NK-92 treated with Interleukin-12 subunit alpha and Interleukin-12 subunit beta, amount 100 ng/mL, for 24 hours (cell line): ENCODE measurements around the gene WDR86.

Experiments used
- DNase-seq: peaks from one replicate; lab custom pipeline; 2025; lab: John Stamatoyannopoulos, UW

Gene WDR86

DNA sequence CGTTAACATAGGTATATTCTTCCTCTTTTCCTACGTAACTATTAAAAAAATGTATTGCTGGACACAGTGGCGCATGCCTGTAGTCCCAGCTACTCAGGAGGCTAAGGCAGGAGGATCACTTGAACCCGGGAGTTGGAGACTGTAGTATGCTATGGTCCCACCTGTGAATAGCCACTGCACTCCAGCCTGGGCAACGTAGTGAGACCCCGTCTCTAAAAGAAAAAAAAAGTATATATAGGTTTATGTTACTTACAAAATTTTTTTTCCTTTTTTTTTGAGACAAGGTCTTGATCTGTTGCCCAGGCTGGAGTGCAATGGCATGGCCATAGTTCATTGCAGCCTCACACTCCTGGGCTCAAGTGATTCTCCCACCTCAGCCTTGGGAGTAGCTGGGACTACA is 62.6 kb downstream of the WDR86 start:
- DNase-seq: no peak

DNA sequence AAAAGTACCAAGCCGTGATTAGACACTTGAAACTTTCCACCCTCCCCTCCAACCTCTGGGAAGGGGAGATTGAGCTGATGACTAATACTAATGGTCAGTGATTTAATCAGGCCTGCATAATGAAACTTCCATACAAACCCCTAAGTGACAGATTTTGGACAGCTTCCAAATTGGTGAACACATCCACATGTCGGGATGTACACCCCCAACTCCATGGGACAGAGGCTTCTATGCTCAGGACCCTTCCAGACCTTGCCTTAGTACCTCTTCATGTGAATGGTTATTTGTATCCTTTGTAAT is 63.4 kb downstream of the WDR86 start:
- DNase-seq: no peak

DNA sequence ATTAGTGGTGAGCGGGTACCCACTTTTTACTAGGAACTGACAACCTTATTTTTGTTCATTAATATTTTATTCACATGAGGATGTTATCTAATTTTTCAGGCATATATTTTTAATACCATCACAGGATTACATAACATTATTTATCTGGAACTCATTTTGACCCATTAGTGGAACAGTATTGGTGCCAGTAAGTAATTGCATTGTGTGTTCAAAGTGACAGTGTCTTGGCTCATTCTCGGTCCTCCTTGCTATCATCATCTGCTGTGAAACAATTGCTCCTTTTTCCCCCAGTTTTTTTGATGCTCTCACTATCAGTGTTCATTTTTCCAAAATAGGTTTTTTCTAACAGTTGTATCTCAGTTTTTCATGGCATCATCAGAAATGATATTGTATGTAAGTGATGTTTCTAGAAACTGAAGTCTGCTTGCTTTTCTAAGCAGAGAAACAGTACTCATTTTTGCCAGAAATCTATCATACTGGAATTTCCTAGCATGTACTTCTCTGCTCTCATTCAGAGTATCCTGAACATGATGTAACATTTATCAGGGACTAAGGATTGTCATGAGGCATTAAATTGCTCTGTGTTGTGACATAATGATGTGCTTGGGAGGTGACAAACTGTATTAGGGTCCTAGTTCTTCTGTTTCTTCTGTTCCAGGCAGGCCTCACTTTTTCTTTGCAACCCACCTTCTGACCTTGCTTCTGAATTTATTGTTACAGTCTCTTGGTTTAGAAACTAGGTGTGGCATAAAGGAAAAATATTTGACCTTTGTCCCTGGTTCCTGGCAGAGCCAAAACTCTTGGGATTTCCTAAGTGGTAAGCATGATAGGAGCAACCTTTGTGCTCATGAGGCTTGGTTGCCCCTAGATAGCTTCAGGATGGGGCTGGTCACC is 64.0 kb downstream of the WDR86 start:
- DNase-seq: no peak

DNA sequence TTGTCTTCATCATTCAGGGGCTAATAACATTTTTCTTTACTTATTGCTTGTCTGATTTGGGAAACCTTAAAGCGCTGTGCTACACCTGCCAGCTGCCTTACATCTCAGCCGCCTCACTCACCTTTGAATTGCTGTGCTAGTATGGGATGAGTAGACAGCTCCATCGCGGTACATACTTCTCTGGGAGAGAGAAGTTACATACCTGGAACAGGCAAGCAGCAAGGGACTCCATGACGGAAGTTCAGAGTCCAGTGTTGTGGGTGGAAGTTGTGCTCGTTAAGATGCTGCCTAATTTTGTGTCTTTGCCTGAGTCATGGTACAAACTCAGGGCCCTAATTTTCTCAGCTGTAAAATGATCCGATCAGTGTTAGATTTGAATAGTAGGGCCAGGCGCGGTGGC is 66.3 kb downstream of the WDR86 start:
- DNase-seq: no peak

DNA sequence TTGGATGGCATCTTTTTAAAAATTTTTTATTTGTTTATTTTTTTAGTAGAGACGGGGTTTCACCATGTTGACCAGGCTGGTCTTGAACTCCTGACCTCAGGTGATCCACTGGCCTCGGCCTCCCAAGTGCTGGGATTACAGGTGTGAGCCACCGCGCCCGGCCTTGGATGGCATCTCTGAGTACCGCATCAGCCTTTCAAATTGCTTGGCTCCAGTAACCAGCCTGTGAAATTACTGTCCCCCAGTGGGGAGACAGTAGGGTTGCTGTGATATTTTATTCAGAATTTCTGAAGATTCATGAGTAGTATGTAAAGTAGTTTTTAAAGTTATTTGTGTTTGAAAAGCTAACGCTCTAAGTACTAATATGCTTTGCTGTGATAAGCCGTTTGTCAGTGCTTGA is 67.0 kb downstream of the WDR86 start:
- no peak for DNase-seq

DNA sequence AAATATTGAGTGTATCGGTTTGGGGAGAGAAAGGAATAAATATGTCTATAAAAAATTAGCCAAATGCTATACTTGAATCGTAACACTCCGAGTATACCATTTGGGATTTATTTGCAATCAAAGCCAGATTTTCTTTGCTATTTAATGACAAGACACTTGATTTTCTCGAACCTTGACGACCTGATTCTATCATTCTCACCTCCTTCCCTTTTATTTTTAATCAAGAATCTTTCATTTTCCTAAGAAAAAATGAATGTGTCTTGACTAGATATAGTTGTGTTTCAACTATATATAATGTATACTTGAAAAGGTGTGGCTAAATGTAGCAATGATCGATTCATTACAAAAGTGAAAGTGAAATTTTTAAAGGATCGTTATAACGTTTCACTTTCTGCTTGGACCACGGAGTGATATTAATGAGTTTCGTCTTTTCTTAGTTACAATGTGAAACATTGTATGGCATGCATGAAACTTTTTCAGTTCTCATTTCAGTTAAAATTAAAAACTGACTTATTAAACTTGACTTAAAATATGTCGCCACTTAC is 67.7 kb downstream of the WDR86 start:
- no peak for DNase-seq

DNA sequence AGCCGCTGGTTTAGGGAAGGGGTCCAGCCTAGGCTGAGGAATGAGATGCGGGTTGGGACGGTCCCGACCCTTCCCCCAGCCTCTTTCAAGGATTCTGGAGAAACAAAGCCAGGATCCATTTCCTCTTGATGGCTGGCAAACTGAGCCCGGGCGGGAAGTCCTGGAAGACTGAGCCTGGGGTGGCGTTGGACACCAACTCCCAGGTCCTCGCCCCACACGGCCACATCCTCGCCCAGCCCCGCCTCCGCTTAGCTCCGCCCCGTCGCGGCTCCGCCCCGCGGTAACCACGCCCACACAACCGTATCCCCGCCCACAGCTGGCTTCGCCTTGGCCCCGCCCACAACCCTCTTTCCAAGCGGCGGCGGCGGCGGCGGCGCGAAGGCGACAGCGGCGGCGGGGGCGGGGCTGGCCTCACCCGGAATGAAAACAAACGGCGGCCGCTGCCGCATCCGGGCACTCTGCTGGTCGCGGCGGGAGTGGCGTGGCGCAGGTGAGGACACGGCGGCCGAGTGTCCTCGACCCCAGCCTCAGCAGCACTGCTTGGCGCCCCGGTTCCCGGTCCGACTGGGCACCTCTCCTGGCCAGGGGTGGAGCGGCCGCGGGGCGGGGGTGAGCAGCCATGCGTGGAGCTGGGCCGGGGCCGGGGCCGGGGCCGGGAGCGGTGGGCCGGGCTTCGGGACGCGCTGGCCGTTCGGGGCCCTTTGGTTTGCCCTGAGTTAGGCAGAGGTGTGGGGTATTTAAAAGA is 68.3 kb downstream of the WDR86 start, which contains the start of gene NUB1:
TSS of gene NUB1 (plus strand) at position 456 of the 745 bp plus-strand sequence. CDS start 3,538 bp downstream, outside the sequence.
- DNase-seq: peak; percentile 78

DNA sequence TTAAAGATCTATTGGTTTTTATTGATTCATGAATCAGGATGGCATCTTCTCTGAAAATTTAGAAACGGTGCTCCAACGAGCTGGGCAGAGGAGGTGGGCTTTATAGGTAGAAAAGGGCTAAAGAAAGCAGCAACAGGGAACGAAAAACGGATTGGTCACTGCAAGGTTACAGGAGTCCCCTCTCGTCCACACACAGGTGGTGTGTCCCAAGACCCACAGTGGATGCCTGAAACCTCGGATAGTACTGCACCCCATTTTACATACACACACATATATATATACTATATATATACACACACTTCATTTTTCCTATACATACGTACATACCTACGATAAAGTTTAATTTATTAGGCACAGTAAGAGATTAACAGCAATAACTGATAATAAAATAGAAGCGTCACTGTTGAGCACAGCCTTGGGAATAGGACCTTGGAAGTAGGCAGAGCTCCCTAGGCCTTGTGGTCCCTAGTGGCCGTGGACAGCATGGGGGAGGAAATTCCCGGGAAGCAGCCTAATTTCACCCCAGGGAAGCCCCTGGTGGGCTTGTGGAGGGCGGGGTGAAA is 69.0 kb downstream of the WDR86 start:
- DNase-seq: no peak

DNA sequence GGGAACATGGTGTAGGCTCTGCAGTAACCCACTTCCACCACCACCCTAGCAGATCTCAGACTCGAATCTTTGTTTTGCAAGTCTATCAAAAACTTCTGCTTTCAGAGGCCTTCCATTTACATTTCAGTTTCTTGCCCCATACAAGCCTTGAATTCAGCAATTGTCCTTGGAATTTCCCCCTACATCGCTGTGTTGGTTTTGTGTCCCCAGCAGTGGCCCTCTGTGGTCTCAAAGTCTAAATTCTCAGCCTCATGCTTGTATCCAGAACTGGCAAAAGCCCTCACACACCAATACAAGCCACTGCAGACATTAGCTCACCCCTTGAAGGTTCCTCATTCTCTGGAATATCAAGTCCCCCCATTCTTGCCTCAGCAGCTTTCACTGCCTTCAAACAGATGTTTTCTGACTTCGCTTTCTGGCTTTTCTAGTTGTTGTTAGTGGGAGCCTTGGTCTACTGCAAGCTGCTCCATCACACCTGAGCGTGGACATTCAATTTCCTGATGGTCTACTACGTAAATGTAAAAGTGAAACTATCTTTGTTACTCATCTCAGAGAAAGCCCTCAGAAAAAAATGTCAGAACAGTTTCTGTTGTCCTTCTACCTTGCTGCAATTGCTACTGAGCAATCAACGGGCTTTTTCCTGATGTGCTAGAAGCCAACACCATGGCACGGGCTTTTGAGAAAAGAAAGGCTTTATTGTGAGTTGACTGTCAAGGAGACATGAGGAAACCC is 70.0 kb downstream of the WDR86 start:
- DNase-seq: no peak

DNA sequence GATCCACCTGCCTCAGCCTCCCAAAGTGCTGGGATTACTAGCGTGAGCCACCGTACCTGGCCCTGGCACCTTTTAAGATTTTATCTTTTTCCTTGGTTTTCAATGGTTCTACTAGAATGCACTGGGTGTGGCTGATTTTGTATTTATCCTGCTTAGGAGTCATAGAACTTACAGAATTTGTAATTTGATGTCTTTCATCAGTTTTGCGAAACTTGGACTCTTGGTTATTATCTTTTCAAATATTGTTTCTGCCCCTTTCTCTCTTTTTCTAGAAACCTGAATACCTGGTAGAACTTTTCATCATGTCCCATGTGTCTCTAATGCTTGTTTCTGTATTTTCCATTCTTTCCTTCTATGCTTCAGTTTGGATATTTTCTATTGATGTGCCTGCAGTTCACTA is 71.0 kb downstream of the WDR86 start:
- DNase-seq: no peak

DNA sequence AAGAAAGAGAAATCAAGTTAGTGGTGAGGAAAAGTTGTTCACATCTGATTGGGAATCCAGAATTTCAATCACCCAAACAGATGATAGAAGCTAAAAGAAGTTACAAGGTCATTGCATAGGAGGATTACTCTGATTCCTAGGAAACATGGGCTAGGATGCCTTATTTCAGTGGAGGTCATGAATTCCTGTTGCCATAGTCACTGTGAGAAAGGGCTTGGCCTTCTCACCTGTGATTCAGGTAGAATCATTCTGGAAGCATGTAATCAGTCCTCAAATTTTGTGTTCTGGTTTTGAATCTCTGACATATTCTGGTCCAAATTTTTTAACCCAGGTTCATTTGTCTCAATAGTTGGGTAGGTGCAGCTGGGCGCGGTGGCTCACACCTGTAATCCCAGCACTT is 72.5 kb downstream of the WDR86 start:
- DNase-seq: no peak

DNA sequence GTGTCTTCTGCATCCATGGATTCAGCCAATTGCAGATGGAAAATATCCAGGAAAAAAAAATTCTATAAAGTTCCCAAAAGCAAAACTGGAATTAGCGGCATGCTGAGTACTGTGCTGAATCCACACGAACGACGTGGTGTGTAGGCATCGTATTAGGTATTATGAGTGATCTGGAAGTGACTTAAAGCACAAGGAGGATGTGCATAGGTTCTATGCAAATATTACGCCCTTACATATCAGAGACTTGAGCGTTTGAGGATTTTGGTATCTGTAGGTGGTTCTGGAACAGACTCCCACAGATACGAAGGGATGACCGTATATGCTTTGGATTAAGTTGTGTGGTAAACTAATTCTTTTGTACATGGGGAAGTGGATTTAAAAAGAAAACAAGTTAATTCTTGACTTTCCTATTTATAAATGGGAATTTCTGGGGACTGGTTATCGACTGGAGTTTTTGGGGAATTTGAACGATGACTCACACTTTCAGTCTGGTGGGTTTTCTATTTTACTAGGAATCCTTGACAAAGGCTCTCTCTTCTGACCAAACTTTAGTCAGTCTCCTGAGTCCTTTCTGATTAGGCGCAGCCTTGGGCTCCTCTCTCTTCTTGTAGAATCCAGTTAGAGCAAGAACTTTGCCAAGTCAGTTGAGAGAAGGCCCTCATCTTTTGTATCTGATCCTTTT is 73.7 kb downstream of the WDR86 start:
- no peak for DNase-seq

DNA sequence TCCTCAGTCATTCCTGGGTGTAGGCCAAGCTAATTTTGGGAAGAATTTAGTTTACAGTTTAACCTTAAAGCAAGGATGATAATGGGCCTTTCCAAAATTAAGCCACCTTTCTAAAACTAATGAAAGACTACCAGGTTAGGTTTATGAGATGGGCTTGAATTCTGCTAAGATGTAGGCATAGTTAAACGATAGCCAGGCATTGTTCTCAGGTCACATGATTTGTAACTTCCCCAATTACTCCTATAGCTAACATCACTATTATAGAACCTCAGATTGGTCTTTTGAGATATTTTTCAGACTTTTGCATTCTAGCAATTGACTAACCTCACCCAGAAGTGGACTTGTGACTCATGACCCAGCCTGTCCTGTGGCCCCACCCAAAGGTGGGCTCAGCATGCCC is 75.2 kb downstream of the WDR86 start:
- no peak for DNase-seq
